Left lung (tissue), 10 donors: ENCODE results near the gene ELF2. TPM values are rescaled to one million over a fixed set of nuclear protein-coding genes. Genes with fewer than 3 reads are reported as not detected.
"Not testable (repeated sequence)": the region's sequence is repeated elsewhere in the genome, so short reads cannot be mapped to it uniquely, and the experiment has no call there.

Experiments
- ATAC-seq: fragments of 200-7000 bp; cut with Tn5 transposase; one replicate; pipeline ENCODE4 v1.9.1; 2020; ENCODE audit warnings: moderate library complexity
- DNase-seq, 4 donors: peaks; one replicate each; pipeline ENCODE4 v3.0.0-alpha.2; 2013 to 2020
- H3K27ac ChIP-seq, 2 donors: fragments of 200-600 bp; sonication (generic) in 1 of 2; one replicate each; pipeline versions ENCODE4 v1.5.0 to v1.8.0; 2020 to 2021
- H3K27me3 ChIP-seq, 2 donors: fragments of 200-600 bp; sonication (generic) in 1 of 2; one replicate each; pipeline versions ENCODE4 v1.5.0 to v1.8.0; 2020 to 2021
- H3K36me3 ChIP-seq, 2 donors: fragments of 200-600 bp; sonication (generic) in 1 of 2; one replicate each; pipeline versions ENCODE4 v1.5.0 to v1.8.0; 2020 to 2021
- H3K4me1 ChIP-seq, 2 donors: fragments of 200-600 bp; one replicate each; pipeline ENCODE4 v1.8.0; 2021
- H3K4me3 ChIP-seq, 2 donors: fragments of 200-600 bp; sonication (generic) in 1 of 2; one replicate each; pipeline versions ENCODE4 v1.5.0 to v1.8.0; 2020 to 2021; ENCODE audit warnings: mild to moderate bottlenecking in 1 of 2
- H3K9me3 ChIP-seq, 2 donors: fragments of 200-600 bp; sonication (generic) in 1 of 2; one replicate each; pipeline versions ENCODE4 v1.5.0 to v1.8.0; 2020 to 2021
- CTCF ChIP-seq, 2 donors: fragments of 200-600 bp; sonication (generic) in 1 of 2; IDR thresholded peaks; one replicate each; pipeline versions ENCODE4 v1.5.0 to v1.8.0; 2021; ENCODE audit warnings: antibody characterized with exemption in 2 of 2
- intact Hi-C, 2 donors: fragments of 100-400 bp; cut with DNase I; formaldehyde crosslinking; loops; one replicate each; pipeline versions ENCODE4 v1.11.2 to v1.14.2; 2022
- polyA plus RNA-seq, 6 donors: library from polyadenylated mRNA; unstranded; fragments of 120-200 nt; gene quantifications; one replicate each; pipeline ENCODE4 v1.2.1, GENCODE V29; 2013; ENCODE audit not compliant: insufficient read length in 6 of 6
- total RNA-seq, 2 donors: library from RNA; stranded (reverse); fragmentation: NEBNext Ultra II Directional; extraction: Animal tissue kit (Norgen Biotek cat#: 25700); gene quantifications; one replicate each; pipeline ENCODE4 v1.2.1, GENCODE V29; 2021
- donor health status: DM: no; HTN: yes; CAD: no.
- donor health status: DM: no; HTN: no; CAD: no.

ELF2 gene
- total and polyA plus RNA-seq, 8 donors: 37.3 to 82.6 (median 70.4) TPM

- no peak overlapping the region for H3K4me3 ChIP-seq
- intact Hi-C loops: no loop called here
- no peaks in the 10 kb centered on the region for H3K9me3 ChIP-seq
- H3K36me3 ChIP-seq: no peaks in the 10 kb centered on the region
- no peak for ATAC-seq
- no peaks in the 10 kb centered on the region for H3K27me3 ChIP-seq
- H3K4me1 ChIP-seq: peaks cover 0 to under 1% of the 10 kb centered on the region in 2 donors
- no peak for TF ChIP-seq CTCF (IDR thresholded peaks at IDR 0.05)
- no peak overlapping the region for H3K27ac ChIP-seq
- DNase-seq: no peak
Observed at GRCh38 chr4:139219450-139220055, 42.5 kb upstream of the ELF2 start.

- Histone ChIP-seq H3K27me3 (no peaks in the 10 kb centered on the region), H3K27ac (no peak overlapping the region), H3K36me3 (no peaks in the 10 kb centered on the region), H3K4me1 (peaks cover 0 to 18% of the 10 kb centered on the region in 2 donors), H3K4me3 (no peak overlapping the region), H3K9me3 (no peaks in the 10 kb centered on the region)
- no peak for TF ChIP-seq CTCF (IDR thresholded peaks at IDR 0.05)
- intact Hi-C loops: no loop called here
- peak; percentile 69 for ATAC-seq
- DNase-seq: peak in 1 of 4 donors; percentile 37
Observed at GRCh38 chr4:139214039-139214534, 37.1 kb upstream of the ELF2 start.

- ATAC-seq, H3K27ac ChIP-seq, H3K27me3 ChIP-seq, H3K9me3 ChIP-seq, H3K4me3 ChIP-seq, DNase-seq, intact Hi-C loops, H3K36me3 ChIP-seq: not testable (repeated sequence)
- H3K4me1 ChIP-seq: peaks cover 0 to 21% of the 10 kb centered on the region in 2 donors
Observed at GRCh38 chr4:139213633-139214032, 36.6 kb upstream of the ELF2 start.

- Histone ChIP-seq H3K27ac (no peak overlapping the region), H3K27me3 (no peaks in the 10 kb centered on the region), H3K9me3 (no peaks in the 10 kb centered on the region), H3K4me1 (peaks cover 0 to 28% of the 10 kb centered on the region in 2 donors), H3K4me3 (no peak overlapping the region), H3K36me3 (no peaks in the 10 kb centered on the region)
- intact Hi-C loops: no loop called here
- ATAC-seq (no peak), DNase-seq (no peak)
- no peak for TF ChIP-seq CTCF (IDR thresholded peaks at IDR 0.05)
Observed at GRCh38 chr4:139212900-139213299, 35.9 kb upstream of the ELF2 start.

- no peaks in the 10 kb centered on the region for H3K9me3 ChIP-seq
- ATAC-seq (no peak), DNase-seq (no peak)
- no peak overlapping the region for H3K4me3 ChIP-seq
- no peak overlapping the region for H3K27ac ChIP-seq
- no peaks in the 10 kb centered on the region for H3K27me3 ChIP-seq
- H3K4me1 ChIP-seq: peaks cover 3 to 39% of the 10 kb centered on the region in 2 donors
- H3K36me3 ChIP-seq: no peaks in the 10 kb centered on the region
- intact Hi-C loops: no loop called here
- no peak for TF ChIP-seq CTCF (IDR thresholded peaks at IDR 0.05)
Observed at GRCh38 chr4:139210486-139210885, 33.5 kb upstream of the ELF2 start.
